ENCODE measurements around the gene NFATC3. TPM values are rescaled to one million over a fixed set of nuclear protein-coding genes. Genes with fewer than 3 reads are reported as not detected.

Gene NFATC3
- total RNA-seq, 4 donors from 2014 or later: 39.5 to 54.5 (median 45.6) TPM

DNA sequence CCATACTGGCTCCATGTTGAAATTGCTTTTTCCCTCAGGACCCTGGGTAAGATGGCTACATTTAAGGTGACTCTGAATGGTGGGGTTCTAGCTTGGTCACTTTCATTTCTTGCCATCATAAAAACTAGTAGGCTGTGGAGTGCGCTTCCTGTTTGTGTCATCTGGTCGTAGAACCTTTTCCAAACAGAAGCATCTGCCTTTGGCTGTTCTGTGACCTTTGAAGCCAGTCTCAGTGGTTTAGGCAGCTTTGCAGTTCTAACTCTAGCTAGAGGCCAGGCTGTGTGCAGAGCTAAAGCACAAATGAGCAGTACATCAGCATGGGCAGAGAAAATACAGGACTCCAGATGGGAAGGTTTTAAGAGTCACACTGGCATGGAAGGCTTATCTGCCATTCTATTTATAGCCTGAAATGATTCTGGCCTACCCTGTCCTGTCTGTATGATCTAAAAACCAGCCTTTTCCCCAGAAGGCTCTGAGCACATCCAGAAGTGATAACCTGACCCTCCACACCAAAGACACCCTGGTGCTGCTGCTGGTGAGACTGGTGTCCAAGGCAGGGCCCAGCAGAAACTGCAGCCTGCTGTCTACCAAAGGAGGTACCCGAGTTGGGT, 142.1 kb downstream of the NFATC3 start:
- TF ChIP-seq, protein P1, sequence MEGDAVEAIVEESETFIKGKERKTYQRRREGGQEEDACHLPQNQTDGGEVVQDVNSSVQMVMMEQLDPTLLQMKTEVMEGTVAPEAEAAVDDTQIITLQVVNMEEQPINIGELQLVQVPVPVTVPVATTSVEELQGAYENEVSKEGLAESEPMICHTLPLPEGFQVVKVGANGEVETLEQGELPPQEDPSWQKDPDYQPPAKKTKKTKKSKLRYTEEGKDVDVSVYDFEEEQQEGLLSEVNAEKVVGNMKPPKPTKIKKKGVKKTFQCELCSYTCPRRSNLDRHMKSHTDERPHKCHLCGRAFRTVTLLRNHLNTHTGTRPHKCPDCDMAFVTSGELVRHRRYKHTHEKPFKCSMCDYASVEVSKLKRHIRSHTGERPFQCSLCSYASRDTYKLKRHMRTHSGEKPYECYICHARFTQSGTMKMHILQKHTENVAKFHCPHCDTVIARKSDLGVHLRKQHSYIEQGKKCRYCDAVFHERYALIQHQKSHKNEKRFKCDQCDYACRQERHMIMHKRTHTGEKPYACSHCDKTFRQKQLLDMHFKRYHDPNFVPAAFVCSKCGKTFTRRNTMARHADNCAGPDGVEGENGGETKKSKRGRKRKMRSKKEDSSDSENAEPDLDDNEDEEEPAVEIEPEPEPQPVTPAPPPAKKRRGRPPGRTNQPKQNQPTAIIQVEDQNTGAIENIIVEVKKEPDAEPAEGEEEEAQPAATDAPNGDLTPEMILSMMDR (IDR thresholded peaks at IDR 0.05): no peak
- DNase-seq (ENCODE audit: low spot score): no peak
- no peak for ATAC-seq (ENCODE audit: low FRiP score)

DNA sequence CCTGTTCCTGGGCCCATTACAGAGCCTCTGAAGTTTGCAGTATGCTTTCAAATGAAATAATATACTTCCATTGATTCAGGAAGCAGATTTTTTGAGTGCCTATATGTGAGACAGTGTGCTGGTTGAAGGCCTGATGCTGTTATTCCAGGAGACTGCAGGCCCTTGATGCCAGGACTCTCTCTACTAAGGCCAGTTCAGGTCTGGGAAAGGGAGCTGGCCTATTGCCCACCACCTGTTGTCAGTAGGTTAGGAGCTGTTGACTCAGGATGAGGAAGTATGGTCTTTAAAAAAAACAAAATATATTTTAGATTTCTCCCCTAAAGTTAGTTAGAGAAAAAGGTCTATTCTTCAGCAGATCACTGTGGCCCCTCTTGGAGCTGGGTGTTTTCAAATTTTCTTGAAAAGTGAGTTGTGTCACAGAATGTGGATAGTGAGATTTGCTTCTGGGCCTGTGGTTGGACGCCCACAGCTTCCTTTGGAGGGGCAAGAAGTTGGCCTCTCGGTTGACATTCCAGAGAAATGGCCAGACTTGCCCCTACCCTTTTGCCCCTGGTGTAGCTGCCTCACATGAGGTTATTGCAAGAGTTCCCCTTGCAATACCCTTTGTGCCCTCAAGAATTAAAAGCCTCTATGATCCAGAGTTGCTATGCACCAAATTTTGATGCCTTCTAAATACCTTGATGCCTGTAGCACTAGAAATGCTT, 142.8 kb downstream of the NFATC3 start:
- DNase-seq (ENCODE audit: low spot score) (no peak), ATAC-seq (ENCODE audit: low FRiP score) (no peak)
- TF ChIP-seq, protein P1 (IDR thresholded peaks at IDR 0.05): no peak

DNA sequence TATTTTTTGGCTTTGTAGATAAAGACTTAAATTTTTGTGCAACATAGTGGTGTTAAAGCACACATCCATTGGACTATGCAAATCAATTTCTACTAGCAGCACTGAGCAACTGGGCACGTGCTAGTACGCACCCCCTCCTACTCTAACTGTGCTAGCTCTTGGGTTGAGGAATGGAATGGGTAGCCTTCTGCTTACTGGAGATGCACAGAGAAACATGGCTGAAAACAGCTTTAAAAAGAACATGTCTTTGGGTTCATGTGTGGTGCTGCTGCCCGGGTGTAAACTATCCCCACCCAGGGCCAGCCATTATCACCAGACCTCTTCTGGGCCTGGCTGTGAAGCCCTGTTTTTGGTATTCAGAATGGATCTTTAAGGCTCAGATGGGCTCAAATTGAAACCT, 143.5 kb downstream of the NFATC3 start:
- no peak for DNase-seq (ENCODE audit: low spot score)
- no peak for ATAC-seq (ENCODE audit: low FRiP score)
- TF ChIP-seq, protein P1 (IDR thresholded peaks at IDR 0.05): no peak

DNA sequence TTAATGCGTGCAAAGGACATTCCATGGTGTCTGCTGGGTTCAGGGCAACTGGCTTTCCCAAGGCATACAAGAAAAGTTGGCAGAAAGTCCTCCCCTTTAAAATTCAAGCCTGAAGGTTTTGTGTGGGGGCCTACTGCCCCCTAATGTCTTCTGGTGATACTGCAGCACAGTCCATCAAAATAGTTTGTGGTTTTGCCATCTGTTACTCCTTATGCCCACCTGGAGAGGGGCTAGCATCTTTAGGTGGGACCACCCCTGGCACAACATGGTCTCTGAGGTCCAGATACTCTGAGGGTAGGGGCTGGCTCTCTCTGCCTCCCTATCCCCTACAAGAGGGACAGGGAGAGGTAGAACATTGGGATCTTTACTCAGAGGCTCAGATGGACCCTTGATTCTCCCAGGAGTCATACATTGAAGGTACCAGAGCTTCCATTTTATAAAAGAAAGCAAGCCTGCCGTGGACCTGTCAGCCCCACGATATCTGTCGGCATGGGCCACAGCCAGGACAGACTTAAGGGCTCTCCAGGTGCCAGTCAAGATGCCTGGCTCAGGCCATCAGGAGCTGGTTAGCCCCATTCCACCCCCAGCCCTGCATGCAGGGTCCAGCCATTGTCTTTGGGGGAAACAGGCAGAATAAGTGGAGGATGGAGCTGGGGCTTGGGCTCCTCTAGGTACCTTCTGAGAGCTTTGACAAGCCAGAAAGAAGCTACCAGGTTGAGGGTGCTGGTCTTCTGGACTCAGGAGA, 144.4 kb downstream of the NFATC3 start:
- DNase-seq (ENCODE audit: low spot score) (no peak), ATAC-seq (ENCODE audit: low FRiP score) (peak; percentile 24)
- TF ChIP-seq, protein P1 (IDR thresholded peaks at IDR 0.05): peak in 2 of 3 donors; percentile 53 to 70

DNA sequence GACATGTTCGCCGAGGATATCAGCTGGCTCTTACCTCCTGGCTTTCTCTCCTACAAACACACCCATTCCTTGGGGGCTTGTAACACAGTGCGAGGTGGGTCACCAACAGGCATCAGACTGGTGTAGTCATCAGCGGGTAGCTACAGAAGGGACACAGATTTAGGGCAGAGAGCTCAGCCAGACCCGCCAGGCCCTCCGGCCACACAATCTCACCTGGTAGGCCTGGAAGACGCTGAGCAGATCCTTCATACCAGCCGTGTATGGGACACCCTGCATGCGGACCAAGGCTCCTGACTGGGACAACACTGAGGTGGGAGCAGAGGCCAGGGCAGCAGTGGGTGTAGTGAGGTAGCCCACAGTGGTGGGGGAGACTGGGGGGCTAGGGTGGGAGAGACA, 145.0 kb downstream of the NFATC3 start:
- TF ChIP-seq, protein P1 (IDR thresholded peaks at IDR 0.05): no peak
- no peak for ATAC-seq (ENCODE audit: low FRiP score)

DNA sequence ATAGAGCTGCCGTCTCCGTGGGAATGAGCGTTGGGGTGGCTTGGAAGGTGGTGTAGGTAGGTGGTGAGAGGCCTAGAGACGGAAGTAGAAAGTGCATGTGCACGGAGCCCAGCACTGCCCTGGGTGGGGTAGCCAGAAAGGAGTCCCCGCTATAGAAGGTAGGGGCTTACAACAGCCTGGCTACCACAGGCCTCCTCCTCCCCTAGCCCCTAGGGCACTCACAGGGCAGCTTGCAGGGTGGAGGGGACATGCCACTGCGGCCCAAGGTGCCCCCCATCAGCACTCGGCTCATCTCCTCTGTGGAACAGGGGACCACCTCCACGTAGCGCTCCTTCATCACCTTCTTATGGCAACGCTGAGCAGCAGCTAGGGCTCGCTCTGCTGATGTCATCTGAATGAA, 145.8 kb downstream of the NFATC3 start:
- no peak for DNase-seq (ENCODE audit: low spot score)
- ATAC-seq (ENCODE audit: low FRiP score): no peak
- TF ChIP-seq, protein P1 (IDR thresholded peaks at IDR 0.05): no peak

More for the DNA sequence above, 145.0 kb downstream of the NFATC3 start:
- DNase-seq (ENCODE audit: low spot score): no peak

All from omental fat pad (tissue), 4 donors.